Left hindlimb (tissue), 1 donor: Measurements from ENCODE around the gene CHL1.

Experiments
- DNase-seq: peaks from one replicate; pipeline ENCODE4 v3.0.0-alpha.2; 2018

CHL1 gene

DNA sequence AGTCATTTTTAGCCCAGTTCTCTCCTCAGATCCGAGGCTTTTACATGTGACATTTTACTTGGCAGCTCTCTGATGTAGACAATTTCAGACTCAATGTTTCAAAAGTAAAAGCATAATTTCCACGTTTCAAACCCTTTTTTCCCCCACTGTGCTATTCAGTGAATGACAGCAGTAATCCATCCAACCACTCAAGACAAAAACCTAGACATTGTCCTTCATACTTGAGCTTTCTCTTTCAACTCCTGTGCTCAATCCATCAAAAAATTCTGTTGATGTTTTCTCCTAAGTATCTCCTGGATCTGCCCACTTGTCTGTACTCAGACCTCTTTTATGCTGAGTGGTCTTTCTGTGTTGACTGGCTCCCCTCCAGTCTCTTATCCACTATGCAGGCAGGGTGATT is 214.7 kb downstream of the CHL1 start:
- DNase-seq = no peak

DNA sequence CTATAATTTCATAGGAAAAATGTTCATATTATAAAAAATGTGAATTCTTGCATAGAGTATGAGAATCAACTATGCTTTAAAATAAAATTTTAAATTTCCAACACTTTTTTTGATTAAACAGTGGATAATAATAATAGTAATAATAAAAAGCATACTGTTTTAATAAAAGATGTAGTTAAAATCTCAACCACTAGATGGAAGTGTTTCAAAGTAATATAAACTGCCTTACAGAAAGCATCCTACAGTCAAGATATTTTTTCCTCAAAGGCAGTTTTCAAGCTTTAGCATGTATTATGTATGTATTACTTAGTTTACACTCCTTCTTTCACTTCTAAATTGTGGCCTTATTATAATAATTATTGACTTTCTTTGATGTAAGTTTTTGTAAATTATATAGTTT is 217.5 kb downstream of the CHL1 start:
- no peak for DNase-seq

- no peak for DNase-seq
These were observed 221.8 kb downstream of the CHL1 start for GRCh38 chr3:418239-418929.

DNA sequence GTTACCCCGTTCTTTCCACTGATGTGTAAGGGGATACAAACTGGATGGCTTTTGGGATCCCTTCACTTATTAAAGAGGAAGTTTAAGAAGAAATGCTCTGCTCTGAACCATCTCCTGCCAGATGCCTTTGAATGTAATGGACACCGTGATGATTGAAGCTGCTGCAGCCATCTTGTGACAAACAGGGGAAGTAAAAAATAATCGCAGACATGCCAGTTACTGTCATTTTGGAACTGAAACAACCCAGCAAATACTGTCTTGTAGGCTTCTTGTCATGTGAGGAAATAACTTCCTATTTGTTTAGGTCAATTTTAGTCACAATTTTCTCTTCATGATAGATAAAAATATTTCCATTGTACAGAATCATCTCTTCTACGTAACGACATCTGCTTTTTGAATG is 224.0 kb downstream of the CHL1 start:
- DNase-seq = no peak

DNA sequence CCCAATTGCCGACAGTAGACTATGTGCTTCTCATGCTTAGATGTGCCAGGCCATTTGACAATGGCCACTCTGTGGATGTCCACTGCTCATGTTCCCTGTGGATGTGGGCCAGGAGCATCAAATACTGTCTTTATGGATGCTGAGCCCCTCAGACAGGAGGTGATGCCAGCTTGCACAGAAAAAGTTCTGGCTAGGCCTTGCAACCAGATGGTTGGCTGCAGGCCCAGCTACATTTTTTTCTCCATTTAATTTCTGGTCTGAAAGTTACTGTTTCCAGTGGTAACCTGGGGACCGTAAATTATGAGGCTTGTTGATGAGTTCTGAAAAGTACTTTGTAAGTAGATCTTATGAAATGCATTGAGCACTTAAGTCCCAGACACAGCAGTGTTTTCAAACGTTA is 228.5 kb downstream of the CHL1 start:
- DNase-seq = peak; percentile 46

- no peak for DNase-seq
These were observed 229.5 kb downstream of the CHL1 start for GRCh38 chr3:426072-426471.

GRCh38 chr3:427128-427527 is 230.6 kb downstream of the CHL1 start:
- DNase-seq = no peak

GRCh38 chr3:430186-430585 is 233.6 kb downstream of the CHL1 start:
- DNase-seq = no peak

DNA sequence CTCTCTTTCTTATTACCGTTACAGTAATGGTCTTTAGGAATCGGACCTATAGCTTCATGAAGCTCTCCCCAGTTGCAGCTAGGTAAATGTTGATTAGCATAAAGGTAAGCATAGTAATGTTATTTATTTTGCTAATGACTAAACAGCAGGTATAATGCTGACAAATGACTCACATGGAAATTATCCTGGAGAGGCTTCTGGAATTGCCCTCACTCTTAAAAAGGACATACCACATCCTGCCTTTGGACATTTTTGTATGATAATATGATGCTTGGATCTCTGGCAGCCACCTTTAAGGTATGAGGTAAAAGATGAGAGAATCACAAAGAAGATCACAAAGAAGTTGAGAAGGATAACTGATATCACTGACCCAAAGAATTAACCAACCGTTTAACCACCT is 238.6 kb downstream of the CHL1 start:
- DNase-seq = no peak

GRCh38 chr3:436053-436452 is 239.5 kb downstream of the CHL1 start:
- no peak for DNase-seq

- no peak for DNase-seq
These were observed 244.3 kb downstream of the CHL1 start for GRCh38 chr3:440826-441225.

DNA sequence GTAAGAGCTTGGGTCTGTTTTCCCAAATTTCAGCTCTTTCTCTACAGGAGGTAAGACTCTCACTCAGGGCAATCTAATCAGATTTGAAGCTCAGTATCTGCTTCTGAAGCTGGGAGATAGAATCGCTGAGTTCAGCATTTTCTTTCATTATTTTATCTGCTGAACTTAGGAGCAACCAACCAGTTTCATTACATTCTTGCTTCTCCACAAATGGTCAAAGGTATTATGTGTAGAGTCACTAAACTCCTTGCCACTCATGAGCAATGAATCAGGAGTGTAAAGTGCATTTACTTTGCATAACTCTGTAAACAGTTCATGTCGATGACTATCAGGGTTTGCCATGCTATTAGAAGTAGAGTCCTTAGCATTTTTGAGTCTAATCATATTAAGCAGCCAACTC is 249.4 kb downstream of the CHL1 start:
- no peak for DNase-seq

GRCh38 chr3:447671-448070 is 251.1 kb downstream of the CHL1 start:
- DNase-seq = no peak

DNA sequence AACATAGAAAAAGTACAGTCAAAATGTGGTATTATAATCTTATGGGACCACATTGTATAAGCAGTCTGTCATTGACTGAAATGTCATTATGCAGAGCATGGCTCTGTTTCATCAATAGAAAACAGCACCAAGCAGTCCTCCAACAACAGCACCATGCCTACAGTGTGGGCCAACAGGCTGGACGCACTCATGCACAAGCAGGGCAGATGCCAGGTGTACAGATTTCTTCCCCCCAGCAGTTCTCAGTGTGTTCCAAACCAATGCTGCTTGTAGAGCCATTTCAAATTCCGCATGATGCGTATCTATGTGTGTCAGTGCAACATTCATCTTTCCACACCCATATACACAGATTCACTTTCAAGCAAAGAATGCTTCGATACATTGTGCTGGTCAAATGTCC is 253.1 kb downstream of the CHL1 start:
- no peak for DNase-seq

DNA sequence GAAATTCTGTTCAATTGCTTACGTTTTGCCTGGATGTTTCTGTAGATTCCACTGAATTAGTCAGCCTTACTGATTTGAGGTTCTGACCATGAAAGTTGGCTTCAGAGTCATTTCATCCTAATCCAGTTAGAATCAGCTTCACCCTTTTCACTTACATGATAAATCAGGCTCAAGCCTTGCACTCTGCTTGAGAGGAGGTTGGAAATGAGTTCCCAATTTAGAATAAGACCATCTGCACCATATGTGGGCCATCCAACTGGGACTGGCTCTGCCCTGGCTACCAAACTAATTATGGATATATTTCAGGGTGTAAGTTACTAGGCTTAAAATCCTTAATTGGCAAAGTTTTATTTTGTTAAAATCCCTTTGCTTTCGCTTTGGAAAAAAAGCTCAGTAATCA is 255.7 kb downstream of the CHL1 start:
- no peak for DNase-seq

DNA sequence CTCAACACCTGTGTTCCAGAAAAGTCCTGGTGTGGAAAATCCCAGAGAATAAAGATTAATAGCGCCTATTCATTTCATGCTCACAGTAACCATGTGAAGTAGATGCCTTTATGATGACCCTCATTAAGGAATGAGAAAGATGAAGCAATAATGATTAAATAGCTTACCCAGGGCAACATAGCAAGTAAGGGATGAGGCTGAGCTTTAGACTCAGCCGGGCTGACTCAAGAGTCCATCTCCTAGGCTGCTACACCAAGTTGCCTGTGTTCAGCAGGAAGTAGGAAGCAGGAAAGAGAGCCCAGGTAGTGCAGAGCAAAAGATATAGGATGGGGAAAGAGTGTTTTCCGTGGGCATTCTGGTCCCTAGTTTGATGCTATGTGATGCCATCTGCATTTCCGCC is 256.5 kb downstream of the CHL1 start:
- DNase-seq = no peak

DNA sequence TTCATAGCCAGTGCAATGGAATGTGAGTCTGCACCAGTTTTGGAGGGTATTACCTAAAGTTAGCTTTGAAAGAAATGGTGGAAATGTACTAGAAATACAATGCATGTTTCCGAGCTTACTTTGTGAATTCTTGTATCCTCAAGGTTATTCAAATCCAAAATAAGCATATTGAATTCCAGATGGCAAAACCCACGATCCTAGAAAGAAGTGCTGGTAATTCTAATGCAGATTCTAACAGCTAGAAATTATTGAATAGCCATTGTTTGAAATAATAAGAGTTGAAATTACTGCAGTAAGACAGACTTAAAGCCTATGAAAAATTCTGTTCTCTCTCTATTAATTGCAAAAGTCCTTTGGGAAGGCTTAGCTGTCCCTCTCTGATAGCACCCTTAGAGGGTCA is 258.4 kb downstream of the CHL1 start:
- no peak for DNase-seq

DNA sequence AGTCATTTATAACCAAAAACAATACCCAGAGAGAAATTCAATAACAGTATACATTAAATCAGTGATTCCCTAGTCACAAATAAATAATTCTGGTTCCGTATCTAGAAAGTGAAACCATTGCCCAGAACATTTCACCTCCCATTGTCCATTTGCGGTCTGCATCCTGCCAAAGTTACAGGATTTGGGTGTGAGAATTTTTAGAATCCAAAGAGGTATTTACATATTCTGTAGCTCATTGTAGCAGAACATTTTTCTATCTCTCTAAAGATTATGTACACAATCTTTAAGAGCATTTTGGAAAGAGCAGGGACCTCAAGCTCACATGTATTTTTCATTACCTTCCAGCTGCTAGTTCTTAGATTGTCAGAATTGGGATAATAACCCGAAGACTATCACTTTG is 261.6 kb downstream of the CHL1 start:
- DNase-seq = no peak

DNA sequence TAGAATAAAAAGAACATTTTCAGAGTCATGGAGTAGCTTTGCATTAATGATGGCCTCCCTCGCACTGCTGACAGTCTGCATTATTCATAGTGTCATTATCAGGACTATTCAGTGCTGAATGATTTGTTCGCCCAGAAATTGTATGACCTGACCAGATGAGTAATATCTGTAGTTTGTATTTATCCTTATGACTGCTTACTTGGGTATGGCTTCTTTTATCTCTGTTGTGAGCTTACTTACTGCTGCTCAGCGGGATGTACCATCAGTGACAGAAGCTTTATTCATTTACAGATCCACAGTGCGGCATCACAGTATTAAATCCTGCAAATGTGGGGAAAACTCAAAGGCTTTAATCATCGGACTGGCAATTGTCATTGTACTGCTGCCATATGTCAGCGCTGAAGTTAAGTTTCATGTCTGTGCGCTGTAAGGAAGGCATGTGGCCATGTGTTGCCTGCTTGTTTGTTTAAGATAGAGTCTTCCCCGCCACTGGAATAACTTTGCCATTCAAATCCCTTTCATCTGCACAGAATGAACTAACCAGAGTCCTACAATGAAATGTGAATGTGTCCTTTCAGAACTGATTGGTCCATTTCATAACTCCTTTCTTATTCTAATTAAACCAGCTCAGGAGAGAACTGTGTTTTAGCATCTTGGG is 262.2 kb downstream of the CHL1 start:
- DNase-seq = no peak
